ES-I3 (cell line): ENCODE data around the gene SLC4A5.
A peak's percentile ranks its signal among the peaks of the same experiment; 100 is the strongest.

Experiments
- H3K36me3 ChIP-seq: 2 replicates; pipeline ENCODE4 v1.6.1; 2013; ENCODE audit warnings: mild to moderate bottlenecking, low read length, control low read depth, moderate library complexity; ENCODE audit not compliant: insufficient read depth
- H3K4me1 ChIP-seq: 2 replicates; pipeline ENCODE4 v1.6.1; 2013; ENCODE audit warnings: mild to moderate bottlenecking, control low read depth, low read length; ENCODE audit not compliant: insufficient read depth
- H3K9ac ChIP-seq: 2 replicates; pipeline ENCODE4 v1.6.1; 2013; ENCODE audit warnings: low read depth, mild to moderate bottlenecking, low read length, moderate library complexity
- H3K9me3 ChIP-seq: 2 replicates; pipeline ENCODE4 v1.6.1; 2013; ENCODE audit warnings: mild to moderate bottlenecking, low read length, moderate library complexity; ENCODE audit not compliant: control insufficient read depth, insufficient read depth

The SLC4A5 gene

GRCh38 chr2:74316627-74317295 is 26.5 kb downstream of the SLC4A5 start:
- H3K4me1 ChIP-seq, result peaks cover 11% of the 10 kb centered on the region
- no peaks in the 10 kb centered on the region for H3K9me3 ChIP-seq
- H3K9ac ChIP-seq, result peak overlapping the region; percentile 5; the same call in 1 of the 2 replicates
- H3K36me3 ChIP-seq, result no peaks in the 10 kb centered on the region

GRCh38 chr2:74314107-74314506 is 29.1 kb downstream of the SLC4A5 start:
- Histone ChIP-seq H3K9me3 (no peaks in the 10 kb centered on the region), H3K36me3 (no peaks in the 10 kb centered on the region), H3K4me1 (peaks cover 11% of the 10 kb centered on the region), H3K9ac (no peak overlapping the region)

GRCh38 chr2:74313497-74313896 is 29.7 kb downstream of the SLC4A5 start:
- Histone ChIP-seq H3K4me1 (peaks cover 11% of the 10 kb centered on the region), H3K9me3 (no peaks in the 10 kb centered on the region), H3K9ac (no peak overlapping the region), H3K36me3 (no peaks in the 10 kb centered on the region)

GRCh38 chr2:74312913-74313312 is 30.3 kb downstream of the SLC4A5 start:
- peaks cover 11% of the 10 kb centered on the region for H3K4me1 ChIP-seq
- no peaks in the 10 kb centered on the region for H3K9me3 ChIP-seq
- H3K36me3 ChIP-seq, result no peaks in the 10 kb centered on the region
- H3K9ac ChIP-seq, result no peak overlapping the region

- no peaks in the 10 kb centered on the region for H3K4me1 ChIP-seq
- no peak overlapping the region for H3K9ac ChIP-seq
- H3K9me3 ChIP-seq, result no peaks in the 10 kb centered on the region
- H3K36me3 ChIP-seq, result 0 out of 2 replicates have a peak, but pooled peaks cover 3% of the 10 kb centered on the region
Measured at GRCh38 chr2:74307720-74308119, 35.5 kb downstream of the SLC4A5 start.

- H3K9me3 ChIP-seq, result peaks cover 2% of the 10 kb centered on the region; the same call in 1 of the 2 replicates
- H3K9ac ChIP-seq, result no peak overlapping the region
Measured at GRCh38 chr2:74304332-74305148, 38.7 kb downstream of the SLC4A5 start.

GRCh38 chr2:74302865-74303264 is 40.4 kb downstream of the SLC4A5 start:
- Histone ChIP-seq H3K9me3 (peaks cover 5% of the 10 kb centered on the region; the same call in 1 of the 2 replicates), H3K9ac (no peak overlapping the region), H3K4me1 (no peaks in the 10 kb centered on the region), H3K36me3 (peaks cover 5% of the 10 kb centered on the region; the same call in 1 of the 2 replicates)

More at GRCh38 chr2:74304332-74305148, 38.7 kb downstream of the SLC4A5 start:
- Histone ChIP-seq H3K4me1 (no peaks in the 10 kb centered on the region), H3K36me3 (peaks cover 5% of the 10 kb centered on the region; the same call in 1 of the 2 replicates)

- Histone ChIP-seq H3K9ac (no peak overlapping the region), H3K36me3 (peaks cover 5% of the 10 kb centered on the region; the same call in 1 of the 2 replicates), H3K4me1 (no peaks in the 10 kb centered on the region), H3K9me3 (peaks cover 5% of the 10 kb centered on the region; the same call in 1 of the 2 replicates)
Measured at GRCh38 chr2:74301262-74301661, 42.0 kb downstream of the SLC4A5 start.

- peaks cover 5% of the 10 kb centered on the region; the same call in 1 of the 2 replicates for H3K9me3 ChIP-seq
- H3K36me3 ChIP-seq, result peaks cover 5% of the 10 kb centered on the region; the same call in 1 of the 2 replicates
- H3K4me1 ChIP-seq, result no peaks in the 10 kb centered on the region
- H3K9ac ChIP-seq, result no peak overlapping the region
Measured at GRCh38 chr2:74300506-74300905, 42.7 kb downstream of the SLC4A5 start.

- Histone ChIP-seq H3K9ac (no peak overlapping the region), H3K36me3 (peaks cover 4% of the 10 kb centered on the region; the same call in 1 of the 2 replicates), H3K9me3 (peaks cover 5% of the 10 kb centered on the region; the same call in 1 of the 2 replicates), H3K4me1 (peaks cover 3% of the 10 kb centered on the region; the same call in 1 of the 2 replicates)
Measured at GRCh38 chr2:74297950-74298349, 45.3 kb downstream of the SLC4A5 start.

GRCh38 chr2:74297391-74297790 is 45.8 kb downstream of the SLC4A5 start:
- no peak overlapping the region for H3K9ac ChIP-seq
- H3K9me3 ChIP-seq, result peaks cover 5% of the 10 kb centered on the region; the same call in 1 of the 2 replicates
- H3K4me1 ChIP-seq, result peaks cover 3% of the 10 kb centered on the region; the same call in 1 of the 2 replicates
- H3K36me3 ChIP-seq, result no peaks in the 10 kb centered on the region

- Histone ChIP-seq H3K9ac (no peak overlapping the region), H3K36me3 (no peaks in the 10 kb centered on the region), H3K9me3 (no peaks in the 10 kb centered on the region; the same call in 1 of the 2 replicates), H3K4me1 (peaks cover 6% of the 10 kb centered on the region; the same call in 1 of the 2 replicates)
Measured at GRCh38 chr2:74293191-74293991, 49.8 kb downstream of the SLC4A5 start.

GRCh38 chr2:74292751-74293150 is 50.5 kb downstream of the SLC4A5 start:
- Histone ChIP-seq H3K36me3 (no peaks in the 10 kb centered on the region), H3K9me3 (no peaks in the 10 kb centered on the region), H3K4me1 (peaks cover 6% of the 10 kb centered on the region; the same call in 1 of the 2 replicates), H3K9ac (no peak overlapping the region)
